Testis (tissue), 2 donors: ENCODE data around the gene TJP2.

ENCODE experiments used
- POLR2A ChIP-seq: fragments of 450-650 bp; IDR thresholded peaks from one replicate; pipeline ENCODE4 v1.6.1; 2017; ENCODE audit warnings: antibody characterized with exemption, mild to moderate bottlenecking, moderate library complexity
- TF ChIP-seq, protein P1 (sequence below), 3 experiments: fragments of 450-650 bp in 2 of 3; fragments of 200-600 bp in 1 of 3; sonication (generic) in 1 of 3; IDR thresholded peaks; one replicate each; pipeline ENCODE4 v1.5.1; 2016 to 2019; ENCODE audit warnings: antibody characterized with exemption in 3 of 3, mild to moderate bottlenecking in 2 of 3, moderate library complexity in 1 of 3

DNA sequence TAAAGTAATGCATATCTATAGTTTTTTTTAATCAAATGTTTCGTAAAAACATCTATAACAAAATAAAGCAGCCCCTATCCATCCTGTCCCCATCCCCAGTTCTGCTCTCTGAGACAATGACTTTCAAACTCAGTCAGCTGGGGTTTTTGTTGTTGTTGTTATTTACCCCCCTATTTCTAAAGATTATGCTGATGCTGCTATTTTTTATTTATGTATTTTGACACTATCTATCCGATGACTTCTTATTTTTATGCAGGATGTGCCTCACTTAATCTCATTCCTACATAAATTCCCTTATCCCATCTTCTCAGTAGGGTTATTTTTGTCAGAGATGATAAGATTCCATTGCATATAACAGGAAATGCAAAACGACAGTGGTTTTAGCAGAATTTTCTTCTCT lies 105.7 kb downstream of the TJP2 start:
- TF ChIP-seq, protein P1, sequence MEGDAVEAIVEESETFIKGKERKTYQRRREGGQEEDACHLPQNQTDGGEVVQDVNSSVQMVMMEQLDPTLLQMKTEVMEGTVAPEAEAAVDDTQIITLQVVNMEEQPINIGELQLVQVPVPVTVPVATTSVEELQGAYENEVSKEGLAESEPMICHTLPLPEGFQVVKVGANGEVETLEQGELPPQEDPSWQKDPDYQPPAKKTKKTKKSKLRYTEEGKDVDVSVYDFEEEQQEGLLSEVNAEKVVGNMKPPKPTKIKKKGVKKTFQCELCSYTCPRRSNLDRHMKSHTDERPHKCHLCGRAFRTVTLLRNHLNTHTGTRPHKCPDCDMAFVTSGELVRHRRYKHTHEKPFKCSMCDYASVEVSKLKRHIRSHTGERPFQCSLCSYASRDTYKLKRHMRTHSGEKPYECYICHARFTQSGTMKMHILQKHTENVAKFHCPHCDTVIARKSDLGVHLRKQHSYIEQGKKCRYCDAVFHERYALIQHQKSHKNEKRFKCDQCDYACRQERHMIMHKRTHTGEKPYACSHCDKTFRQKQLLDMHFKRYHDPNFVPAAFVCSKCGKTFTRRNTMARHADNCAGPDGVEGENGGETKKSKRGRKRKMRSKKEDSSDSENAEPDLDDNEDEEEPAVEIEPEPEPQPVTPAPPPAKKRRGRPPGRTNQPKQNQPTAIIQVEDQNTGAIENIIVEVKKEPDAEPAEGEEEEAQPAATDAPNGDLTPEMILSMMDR (IDR thresholded peaks at IDR 0.05) = no peak
- TF ChIP-seq POLR2A = no peak
